C4-2B (cell line): ENCODE data around the gene CACNB3.

Experiments
- H3K27ac ChIP-seq: fragments of 450-650 bp; 2 replicates; pipeline ENCODE4 v1.5.1; 2017
- CTCF ChIP-seq: fragments of 450-650 bp; conservative IDR thresholded peaks from 2 replicates; pipeline ENCODE4 v1.5.1; 2017; ENCODE audit warnings: mild to moderate bottlenecking
- ZFX ChIP-seq: fragments of 450-650 bp; IDR thresholded peaks from 2 replicates; pipeline ENCODE4 v1.6.1; 2017

The CACNB3 gene

GRCh38 chr12:48817873-48818830, at the start of gene CACNB3:
TSS of gene CACNB3 (plus strand) at chr12:48818496. CDS start at chr12:48818930, 434 bp downstream.
- H3K27ac ChIP-seq = peak within 1 kb of the TSS; percentile 43
- TF ChIP-seq ZFX (no peak), CTCF (no peak)

- TF ChIP-seq ZFX (no peak), CTCF (no peak)
Measured at GRCh38 chr12:48768736-48769135, 49.6 kb upstream of the CACNB3 start.

GRCh38 chr12:48770756-48771155, 47.5 kb upstream of the CACNB3 start:
- TF ChIP-seq CTCF (no peak), ZFX (no peak)

More at GRCh38 chr12:48768736-48769135, 49.6 kb upstream of the CACNB3 start:
- H3K27ac ChIP-seq = no peak overlapping the region

GRCh38 chr12:48771588-48772112, 46.6 kb upstream of the CACNB3 start:
- H3K27ac ChIP-seq = no peak overlapping the region
- TF ChIP-seq CTCF (no peak), ZFX (no peak)

More at GRCh38 chr12:48770756-48771155, 47.5 kb upstream of the CACNB3 start:
- H3K27ac ChIP-seq = no peak overlapping the region

GRCh38 chr12:48773686-48774085, 44.6 kb upstream of the CACNB3 start:
- H3K27ac ChIP-seq = no peak overlapping the region
- no peak for TF ChIP-seq CTCF
- TF ChIP-seq ZFX = no peak

GRCh38 chr12:48774516-48774915, 43.8 kb upstream of the CACNB3 start:
- no peak overlapping the region for H3K27ac ChIP-seq
- TF ChIP-seq ZFX = no peak
- TF ChIP-seq CTCF = no peak

- H3K27ac ChIP-seq = no peak overlapping the region
- TF ChIP-seq ZFX = no peak
- no peak for TF ChIP-seq CTCF
Measured at GRCh38 chr12:48775299-48775698, 43.0 kb upstream of the CACNB3 start.
